K562 (cell line): ENCODE results near the gene GDNF. TPM values are rescaled to one million over a fixed set of nuclear protein-coding genes. Genes with fewer than 3 reads are reported as not detected.

Experiments
- ATAC-seq: fragments of 200-7000 bp; cut with Tn5 transposase; 3 replicates; pipeline ENCODE4 v1.9.1; 2020; ENCODE audit warnings: moderate library complexity
- BruUV-seq: library from RNA; stranded (reverse); fragments of 400-500 nt; replicated peaks from 2 replicates; lab custom pipeline; 2021; lab: Mats Ljungman, UMichigan
- CTCF ChIA-PET: fragments of 300-600 bp; formaldehyde crosslinking; extraction: SDS; loops from one replicate; lab custom pipeline; 2021; ENCODE audit warnings: low intra/inter-chr PET ratio; lab: Yijun Ruan, JAX
- POLR2A ChIA-PET: fragments of 300-600, 350-650 bp; sonication (Branson Sonifier 250); formaldehyde crosslinking; extraction: SDS; loops from one replicate; lab custom pipeline; 2021; ENCODE audit warnings: antibody characterized with exemption, inconsistent platforms; lab: Yijun Ruan, JAX
- DNase-seq, 4 experiments: peaks; one replicate each; pipeline versions ENCODE4 v3.0.0 to v3.0.0-alpha.2; 2011 to 2018; ENCODE audit warnings: low spot score in 3 of 4, mixed read lengths in 3 of 4; ENCODE audit errors: extremely low read depth in 1 of 4
- FAIRE-seq: peaks from 2 replicates; lab custom pipeline; 2011; peaks lifted over from hg19 to GRCh38; lab: Jason Lieb, UNC
- H2AFZ ChIP-seq: 2 replicates; pipeline ENCODE4 v1.6.0; 2011; ENCODE audit warnings: low read depth, low read length, control low read depth, inconsistent platforms
- H3K27ac ChIP-seq: fragments of 200-600 bp; 3 replicates; pipeline ENCODE4 v1.8.0; 2011; ENCODE audit warnings: low read depth, mild to moderate bottlenecking, control low read depth, inconsistent platforms, low read length, moderate library complexity, mixed read lengths; ENCODE audit errors: extremely low read depth
- H3K27me3 ChIP-seq, 2 experiments: fragments of 300-600 bp in 1 of 2; 2 replicates in 1 of 2; 3 replicates in 1 of 2; pipeline versions ENCODE4 v1.6.0 to v1.8.0; 2011; ENCODE audit warnings: inconsistent platforms in 2 of 2, low read length in 2 of 2, mild to moderate bottlenecking in 1 of 2, mixed read lengths in 1 of 2, moderate library complexity in 1 of 2; ENCODE audit not compliant: control insufficient read depth in 2 of 2, insufficient read depth in 2 of 2
- H3K36me3 ChIP-seq: fragments of 300-600 bp; 3 replicates; pipeline ENCODE4 v1.8.0; 2011; ENCODE audit warnings: mild to moderate bottlenecking, low read length, inconsistent platforms; ENCODE audit not compliant: control insufficient read depth, insufficient read depth
- H3K4me1 ChIP-seq, 2 experiments: fragments of 200-600 bp in 1 of 2; replicated peaks in 1 of 2; 2 replicates in 1 of 2; 3 replicates in 1 of 2; pipeline versions ENCODE4 v1.5.1 to v1.8.0; 2011; ENCODE audit warnings: inconsistent platforms in 2 of 2, low read length in 2 of 2, mild to moderate bottlenecking in 1 of 2, mixed read lengths in 1 of 2, moderate library complexity in 1 of 2; ENCODE audit not compliant: control insufficient read depth in 2 of 2, insufficient read depth in 2 of 2
- H3K4me2 ChIP-seq: 2 replicates; pipeline ENCODE4 v1.6.1; 2011; ENCODE audit warnings: low read length, control low read depth, inconsistent platforms, mixed read lengths; ENCODE audit not compliant: insufficient read depth
- H3K4me3 ChIP-seq: fragments of 200-600 bp; sonication (generic), shearing (Covaris generic); 2 replicates; pipeline ENCODE4 v1.5.1; 2016; ENCODE audit warnings: control low read depth, inconsistent platforms
- H3K79me2 ChIP-seq: fragments of 200-600 bp; 3 replicates; pipeline ENCODE4 v1.8.0; 2011; ENCODE audit warnings: low read length, inconsistent platforms; ENCODE audit not compliant: control insufficient read depth, insufficient read depth
- H3K9ac ChIP-seq, 2 experiments: 2 replicates each; pipeline versions ENCODE4 v1.6.0 to v1.6.1; 2011; ENCODE audit warnings: low read depth in 2 of 2, low read length in 2 of 2, control low read depth in 1 of 2, inconsistent platforms in 1 of 2, mild to moderate bottlenecking in 1 of 2, mixed read lengths in 1 of 2; ENCODE audit not compliant: insufficient read depth in 1 of 2
- H3K9me1 ChIP-seq: one replicate; pipeline ENCODE4 v1.6.0; 2011; ENCODE audit warnings: inconsistent platforms, mild to moderate bottlenecking, low read length, moderate library complexity; ENCODE audit not compliant: control insufficient read depth, insufficient read depth
- H3K9me3 ChIP-seq: replicated peaks from 2 replicates; pipeline ENCODE4 v1.5.1; 2011; ENCODE audit warnings: low read depth, low read length, inconsistent platforms; ENCODE audit not compliant: control insufficient read depth, insufficient read depth
- H4K20me1 ChIP-seq: replicated peaks from 2 replicates; pipeline ENCODE4 v1.6.1; 2011; ENCODE audit warnings: low read length, inconsistent platforms, mixed read lengths; ENCODE audit not compliant: control insufficient read depth, insufficient read depth
- CHD1 ChIP-seq: fragments of 200-600 bp; sonication (generic); IDR thresholded peaks from one replicate; pipeline ENCODE4 v1.6.1; 2012; ENCODE audit warnings: mild to moderate bottlenecking, moderate library complexity, low read length, inconsistent platforms
- EZH2 ChIP-seq: IDR thresholded peaks from 2 replicates; pipeline ENCODE4 v1.6.1; 2012; ENCODE audit warnings: low read depth, mild to moderate bottlenecking, inconsistent platforms, low read length, borderline replicate concordance
- HDAC8 ChIP-seq: fragments of 450-650 bp; IDR thresholded peaks from 2 replicates; pipeline ENCODE4 v1.6.1; 2016; ENCODE audit warnings: mild to moderate bottlenecking, missing genetic modification characterization, moderate library complexity, missing compliant biosample characterization
- KLF10 ChIP-seq: fragments of 250-450 bp; sonication (Bioruptor Pico); IDR thresholded peaks from 2 replicates; pipeline ENCODE4 v1.6.1; 2021; ENCODE audit warnings: matching md5 sums
- YBX1 ChIP-seq: fragments of 450-650 bp; IDR thresholded peaks from 2 replicates; pipeline ENCODE4 v1.7.1; 2016; ENCODE audit warnings: mild to moderate bottlenecking
- ZNF696 ChIP-seq: fragments of 250-450 bp; sonication (Bioruptor Pico); conservative IDR thresholded peaks from 2 replicates; pipeline ENCODE4 v1.4.0; 2020; ENCODE audit warnings: mild to moderate bottlenecking, moderate library complexity
- ZNF785 ChIP-seq: fragments of 250-450 bp; sonication (Bioruptor Pico); IDR thresholded peaks from 2 replicates; pipeline ENCODE4 v1.4.0; 2020; ENCODE audit warnings: mild to moderate bottlenecking
- WGBS: fragments of 100-300 bp; shearing (Covaris generic); methylation state at CpG from one replicate; pipeline ENCODE4 v1.1.6; 2016; ENCODE audit warnings: low coverage, mixed read lengths; ENCODE audit not compliant: insufficient coverage; ENCODE audit errors: missing lambda C conversion rate; 5-methylcytosine and 5-hydroxymethylcytosine counted together
- in situ Hi-C: fragments of 300-500 bp; cut with MboI; formaldehyde crosslinking; loops from 4 replicates; pipeline ENCODE4 v1.15.0; 2018; ENCODE audit warnings: inconsistent platforms, mixed read lengths
- intact Hi-C: fragments of 100-400 bp; cut with micrococcal nuclease; formaldehyde crosslinking; loops from 2 replicates; pipeline ENCODE4 v1.14.2; 2022
- polyA plus RNA-seq, 8 experiments: library from polyadenylated mRNA; depleted of rRNA in 4 of 8; stranded (reverse) in 5 of 8; unstranded in 3 of 8; fragments of >200 nt; fragmentation: Nextera tagmentation in 2 of 8; fragmentation: Illumina TruSeq in 1 of 8; extraction: Ambion mirVana in 2 of 8; extraction: Trizol in 1 of 8; gene quantifications; 2 replicates each; pipeline versions ENCODE4 v1.2.1 to v1.2.3, GENCODE V29; 2011 to 2014; ENCODE audit warnings: inconsistent platforms in 1 of 8, missing spikeins in 1 of 8
- total RNA-seq, 7 experiments: library from RNA; depleted of rRNA in 6 of 7; stranded (reverse); fragments of >200 nt in 6 of 7; fragmentation: Illumina TruSeq in 2 of 7; extraction: Trizol in 2 of 7; gene quantifications; 2 replicates each; pipeline versions ENCODE4 v1.2.1 to v1.2.3, GENCODE V29; 2011 to 2021; ENCODE audit warnings: low replicate concordance in 1 of 7
- TF ChIP-seq, protein P1 (sequence below): IDR thresholded peaks from 2 replicates; pipeline ENCODE4 v1.6.1; 2016; ENCODE audit warnings: missing genetic modification characterization, missing compliant biosample characterization

GDNF gene
- total and polyA plus RNA-seq, 9 of the 15 experiments (the other 6 are each of a cell fraction or from before 2014, with no cell fraction given) = not detected

DNA sequence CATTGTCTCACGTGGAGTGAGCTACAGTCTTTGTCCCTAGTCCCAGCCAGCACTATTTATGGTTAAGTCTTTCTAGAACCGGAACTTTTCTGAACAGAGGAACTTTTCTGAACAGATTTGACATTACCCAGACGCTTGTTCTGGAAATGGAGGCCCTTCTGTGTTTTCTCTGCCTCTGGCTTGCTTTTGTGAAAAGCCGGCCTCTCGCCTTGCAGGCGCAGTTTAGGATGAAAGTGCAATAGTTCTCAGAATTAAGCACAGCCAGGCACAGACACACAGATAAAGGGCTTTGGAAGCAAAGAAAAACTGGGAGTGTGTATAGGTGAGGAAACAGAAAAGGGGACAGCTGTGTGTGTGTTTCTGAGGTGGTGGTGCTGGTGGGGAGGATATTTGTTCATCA is 5.9 kb downstream of the GDNF start:
- Histone ChIP-seq H3K27me3 (peaks cover 53 to 64% of the 10 kb centered on the region in 2 experiments), H3K27ac (no peak overlapping the region), H3K9me1 (no peaks in the 10 kb centered on the region), H3K4me3 (no peak overlapping the region), H2AFZ (no peak overlapping the region), H3K9ac (no peak overlapping the region), H3K4me2 (no peak overlapping the region), H3K79me2 (no peaks in the 10 kb centered on the region), H3K4me1 (peaks cover 0 to 20% of the 10 kb centered on the region in 2 experiments; a peak in 2 of 5 replicates), H3K9me3 (0 out of 2 replicates have a peak, but pooled peaks cover 2% of the 10 kb centered on the region), H4K20me1 (no peaks in the 10 kb centered on the region; the same call in 1 of the 2 replicates), H3K36me3 (no peaks in the 10 kb centered on the region)
- ATAC-seq (no peak), FAIRE-seq (no peak), DNase-seq (no peak)
- TF ChIP-seq EZH2 (peak; percentile 44; the same call in 1 of the 2 replicates), ZNF696 (CRISPR knock-in tag) (no peak), ZNF785 (no peak), YBX1 (no peak), KLF10 (CRISPR knock-in tag) (no peak), CHD1 (no peak), HDAC8 (no peak)
- TF ChIP-seq, protein P1, sequence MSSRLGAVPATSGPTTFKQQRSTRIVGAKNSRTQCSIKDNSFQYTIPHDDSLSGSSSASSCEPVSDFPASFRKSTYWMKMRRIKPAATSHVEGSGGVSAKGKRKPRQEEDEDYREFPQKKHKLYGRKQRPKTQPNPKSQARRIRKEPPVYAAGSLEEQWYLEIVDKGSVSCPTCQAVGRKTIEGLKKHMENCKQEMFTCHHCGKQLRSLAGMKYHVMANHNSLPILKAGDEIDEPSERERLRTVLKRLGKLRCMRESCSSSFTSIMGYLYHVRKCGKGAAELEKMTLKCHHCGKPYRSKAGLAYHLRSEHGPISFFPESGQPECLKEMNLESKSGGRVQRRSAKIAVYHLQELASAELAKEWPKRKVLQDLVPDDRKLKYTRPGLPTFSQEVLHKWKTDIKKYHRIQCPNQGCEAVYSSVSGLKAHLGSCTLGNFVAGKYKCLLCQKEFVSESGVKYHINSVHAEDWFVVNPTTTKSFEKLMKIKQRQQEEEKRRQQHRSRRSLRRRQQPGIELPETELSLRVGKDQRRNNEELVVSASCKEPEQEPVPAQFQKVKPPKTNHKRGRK = no peak
- in situ Hi-C loops = no loop called here
- CTCF ChIA-PET = interaction anchor here (0.5 kb wide), 1 partner anchor 12 kb away, joined by 3 read pairs; no protein-coding TSS in a partner anchor
- WGBS = 2% methylated on average over 6 of the region's 6 CpGs
- BruUV-seq = no TSS peak
- intact Hi-C loops = no loop called here
- POLR2A ChIA-PET = no interaction called here
